Measurements from ENCODE around the gene BOK. TPM values are rescaled to one million over a fixed set of nuclear protein-coding genes. Genes with fewer than 3 reads are reported as not detected.

BOK gene
- total RNA-seq, 3 donors from 2014 or later = 6.7 to 25.5 (median 7.4) TPM

DNA sequence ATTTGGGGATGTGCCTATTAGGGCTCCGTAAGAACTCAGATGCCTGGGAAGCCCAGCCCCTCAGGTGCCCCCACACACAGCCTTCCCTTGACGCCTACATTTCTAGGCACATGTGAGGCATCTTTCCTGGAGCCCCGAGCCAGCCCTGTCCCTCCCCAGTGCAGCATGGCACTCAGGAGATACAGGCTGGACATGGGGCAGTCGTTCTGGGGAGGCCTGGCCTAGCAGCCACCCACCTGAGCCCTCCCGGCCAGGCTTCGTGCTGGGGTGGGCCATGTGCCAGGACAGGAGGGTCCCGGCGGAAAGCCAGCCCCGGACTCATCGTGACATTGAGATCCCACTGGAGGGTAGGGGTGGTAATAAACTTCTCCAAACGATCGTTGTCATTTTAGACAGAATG is 15.2 kb downstream of the BOK start:
- DNase-seq (peak in 2 of 3 donors; percentile 11 to 20), ATAC-seq (no peak)
- intact Hi-C loops (cut with DNase I, micrococcal nuclease) = no loop called here

DNA sequence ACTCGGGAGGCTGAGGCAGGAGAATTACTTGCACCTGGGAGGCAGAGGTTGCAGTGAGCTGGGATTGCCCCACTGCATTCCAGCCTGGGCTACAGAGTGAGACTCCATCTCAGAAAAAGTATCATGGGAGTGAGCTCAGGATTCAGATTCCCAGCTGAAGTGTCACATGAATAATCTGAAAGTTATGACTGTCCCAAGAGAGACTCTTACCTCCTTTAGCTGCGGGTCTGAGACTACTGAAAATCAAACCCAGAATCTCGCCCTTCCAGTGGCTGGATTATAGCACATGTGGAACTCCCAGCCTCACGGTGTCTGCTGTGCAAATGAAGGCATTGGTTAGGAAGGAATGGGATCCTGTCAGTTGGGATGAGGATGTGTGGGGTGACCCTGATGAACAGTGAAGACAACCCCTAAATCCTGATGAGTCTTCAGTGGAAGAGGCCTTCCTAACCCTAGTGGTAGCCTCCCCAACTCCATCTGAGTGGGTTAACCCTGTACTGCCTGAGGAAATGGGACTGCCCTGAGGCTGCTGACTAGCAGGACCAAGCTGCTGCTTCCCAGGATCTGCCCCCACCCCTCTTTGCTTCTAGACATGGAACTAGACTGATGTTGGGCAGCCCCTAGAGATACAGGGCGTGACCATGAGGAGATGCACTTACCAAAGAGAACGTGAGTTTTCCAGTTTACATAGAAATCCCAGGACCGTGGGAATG is 16.5 kb downstream of the BOK start:
- no peaks in the 10 kb centered on the region for H3K4me1 ChIP-seq (ENCODE audit: low read depth)
- ATAC-seq (no peak), DNase-seq (peak in 1 of 3 donors; percentile 6)
- no peaks in the 10 kb centered on the region for H3K9me3 ChIP-seq
- H3K4me3 ChIP-seq = no peak overlapping the region
- TF ChIP-seq, protein P1, sequence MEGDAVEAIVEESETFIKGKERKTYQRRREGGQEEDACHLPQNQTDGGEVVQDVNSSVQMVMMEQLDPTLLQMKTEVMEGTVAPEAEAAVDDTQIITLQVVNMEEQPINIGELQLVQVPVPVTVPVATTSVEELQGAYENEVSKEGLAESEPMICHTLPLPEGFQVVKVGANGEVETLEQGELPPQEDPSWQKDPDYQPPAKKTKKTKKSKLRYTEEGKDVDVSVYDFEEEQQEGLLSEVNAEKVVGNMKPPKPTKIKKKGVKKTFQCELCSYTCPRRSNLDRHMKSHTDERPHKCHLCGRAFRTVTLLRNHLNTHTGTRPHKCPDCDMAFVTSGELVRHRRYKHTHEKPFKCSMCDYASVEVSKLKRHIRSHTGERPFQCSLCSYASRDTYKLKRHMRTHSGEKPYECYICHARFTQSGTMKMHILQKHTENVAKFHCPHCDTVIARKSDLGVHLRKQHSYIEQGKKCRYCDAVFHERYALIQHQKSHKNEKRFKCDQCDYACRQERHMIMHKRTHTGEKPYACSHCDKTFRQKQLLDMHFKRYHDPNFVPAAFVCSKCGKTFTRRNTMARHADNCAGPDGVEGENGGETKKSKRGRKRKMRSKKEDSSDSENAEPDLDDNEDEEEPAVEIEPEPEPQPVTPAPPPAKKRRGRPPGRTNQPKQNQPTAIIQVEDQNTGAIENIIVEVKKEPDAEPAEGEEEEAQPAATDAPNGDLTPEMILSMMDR (IDR thresholded peaks at IDR 0.05) = no peak
- H3K36me3 ChIP-seq (ENCODE audit: low read depth) = peaks cover 3% of the 10 kb centered on the region
- intact Hi-C loops (cut with DNase I, micrococcal nuclease) = no loop called here

More for the DNA sequence above, 15.2 kb downstream of the BOK start:
- H3K4me1 ChIP-seq (ENCODE audit: low read depth) = no peaks in the 10 kb centered on the region
- no peak overlapping the region for H3K4me3 ChIP-seq
- TF ChIP-seq, protein P1 (IDR thresholded peaks at IDR 0.05) = no peak
- H3K36me3 ChIP-seq (ENCODE audit: low read depth) = peaks cover 3% of the 10 kb centered on the region
- no peaks in the 10 kb centered on the region for H3K9me3 ChIP-seq

DNA sequence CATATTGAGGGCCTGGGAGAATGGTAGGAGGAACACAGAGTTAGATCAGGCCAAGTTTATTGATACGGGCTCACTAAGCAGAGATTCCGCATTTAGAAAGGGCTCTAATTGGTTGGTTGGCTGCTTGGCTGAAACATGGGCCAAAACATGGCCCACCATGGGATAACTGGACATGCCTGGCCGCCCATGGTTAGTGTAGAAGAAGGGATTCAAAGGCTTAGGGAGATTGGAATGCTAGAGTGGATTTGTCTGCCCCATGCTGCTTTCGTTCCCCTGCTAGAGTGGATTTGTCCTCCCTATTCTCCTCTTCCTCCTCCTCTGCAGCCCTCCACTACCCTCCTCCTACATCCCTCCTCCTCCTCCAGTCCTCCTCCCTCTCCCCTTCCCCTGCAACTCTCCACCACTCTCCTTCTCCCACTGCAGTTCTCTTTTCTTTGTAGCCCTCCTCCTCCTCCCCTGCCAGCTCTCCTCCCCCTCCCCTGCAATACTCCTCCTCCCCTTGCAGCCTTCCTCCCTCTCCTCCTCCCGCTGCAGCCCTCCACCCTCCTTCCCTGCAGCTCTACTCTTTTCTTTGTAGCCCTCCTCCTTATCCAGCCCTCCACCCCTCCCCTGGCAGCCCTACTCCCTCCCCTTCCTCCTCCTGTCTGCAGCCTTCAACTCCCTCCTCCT is 17.2 kb downstream of the BOK start:
- Histone ChIP-seq H3K4me1 (ENCODE audit: low read depth) (no peaks in the 10 kb centered on the region), H3K4me3 (no peak overlapping the region), H3K36me3 (ENCODE audit: low read depth) (peaks cover 3% of the 10 kb centered on the region), H3K9me3 (no peaks in the 10 kb centered on the region)
- DNase-seq = peak in 1 of 3 donors; percentile 3
- intact Hi-C loops (cut with DNase I, micrococcal nuclease) = no loop called here
- no peak for ATAC-seq
- TF ChIP-seq, protein P1 (IDR thresholded peaks at IDR 0.05) = no peak

DNA sequence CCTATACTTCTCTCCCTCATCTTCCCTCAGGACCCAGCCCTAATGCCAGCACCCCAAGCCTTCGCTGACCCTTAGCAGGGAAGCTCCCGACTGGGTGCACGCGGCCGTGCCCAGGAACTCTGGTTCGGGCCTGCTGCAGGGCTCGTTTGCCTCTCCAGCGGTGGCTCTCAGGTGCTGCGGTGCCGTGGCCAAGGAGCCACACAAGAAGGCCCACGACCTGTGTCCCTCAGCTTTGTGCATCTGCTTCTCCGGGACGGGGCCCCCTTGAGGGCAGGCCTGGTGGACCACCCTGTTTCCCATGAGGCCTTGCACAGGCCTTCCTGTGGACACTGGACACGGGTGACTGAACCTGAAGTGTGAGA is 17.7 kb downstream of the BOK start:
- H3K9me3 ChIP-seq = no peaks in the 10 kb centered on the region
- peaks cover 3% of the 10 kb centered on the region for H3K36me3 ChIP-seq (ENCODE audit: low read depth)
- H3K4me1 ChIP-seq (ENCODE audit: low read depth) = no peaks in the 10 kb centered on the region
- H3K4me3 ChIP-seq = no peak overlapping the region
- ATAC-seq = no peak
- intact Hi-C loops (cut with DNase I, micrococcal nuclease) = no loop called here
- TF ChIP-seq, protein P1 (IDR thresholded peaks at IDR 0.05) = no peak
- DNase-seq = peak in 2 of 3 donors; percentile 22 to 34

DNA sequence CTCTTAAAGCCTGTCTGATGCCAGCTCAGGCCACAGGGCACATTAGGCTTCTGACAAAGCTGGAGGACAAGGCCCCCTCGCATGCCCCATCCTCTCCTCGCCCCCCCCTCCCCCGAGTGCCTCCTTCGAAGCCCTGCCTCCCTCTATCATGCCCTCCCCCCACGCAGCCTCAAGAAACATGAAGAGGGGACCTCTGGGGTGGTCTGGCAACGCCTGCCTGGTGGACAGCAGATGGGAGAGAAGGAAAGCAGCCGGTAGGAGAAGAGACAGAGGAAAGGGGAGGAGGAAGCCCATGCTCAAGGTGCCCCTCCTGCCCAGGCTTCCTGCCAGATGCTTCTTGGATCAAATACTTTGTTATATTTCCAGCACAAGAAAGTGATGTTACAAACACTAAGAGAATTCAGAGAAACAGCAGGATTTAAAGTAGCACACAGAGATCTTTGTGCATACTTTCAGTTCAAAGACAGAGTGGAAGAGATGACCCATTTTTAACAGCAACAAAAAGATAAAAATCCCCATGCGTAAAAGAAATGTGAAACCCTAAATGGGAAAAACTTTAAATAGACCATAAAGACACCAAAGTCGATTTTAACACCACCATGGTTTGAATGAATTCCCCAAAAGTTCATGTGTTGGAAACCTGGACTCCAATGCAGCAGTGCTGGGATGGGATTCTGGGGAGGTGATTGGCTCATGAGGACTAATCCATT is 19.0 kb downstream of the BOK start:
- intact Hi-C loops (cut with DNase I, micrococcal nuclease) = no loop called here
- TF ChIP-seq, protein P1 (IDR thresholded peaks at IDR 0.05) = no peak
- ATAC-seq (no peak), DNase-seq (peak; percentile 8 to 31 (median 15))
- Histone ChIP-seq H3K4me1 (ENCODE audit: low read depth) (no peaks in the 10 kb centered on the region), H3K36me3 (ENCODE audit: low read depth) (peaks cover 3% of the 10 kb centered on the region), H3K4me3 (no peak overlapping the region), H3K9me3 (no peaks in the 10 kb centered on the region)
